ENCODE results near the gene ESPN. TPM values are rescaled to one million over a fixed set of nuclear protein-coding genes. Genes with fewer than 3 reads are reported as not detected.
"Not testable (repeated sequence)": the region's sequence is repeated elsewhere in the genome, so short reads cannot be mapped to it uniquely, and the experiment has no call there.

The ESPN gene
- total RNA-seq, 1 donor from 2014 or later: 0.68 TPM

- DNase-seq: peak; percentile 64
These were observed 60.9 kb downstream of the ESPN start for GRCh38 chr1:6485168-6486101.

- peak; percentile 95 for DNase-seq
These were observed 61.9 kb downstream of the ESPN start for GRCh38 chr1:6486433-6487011.

DNA sequence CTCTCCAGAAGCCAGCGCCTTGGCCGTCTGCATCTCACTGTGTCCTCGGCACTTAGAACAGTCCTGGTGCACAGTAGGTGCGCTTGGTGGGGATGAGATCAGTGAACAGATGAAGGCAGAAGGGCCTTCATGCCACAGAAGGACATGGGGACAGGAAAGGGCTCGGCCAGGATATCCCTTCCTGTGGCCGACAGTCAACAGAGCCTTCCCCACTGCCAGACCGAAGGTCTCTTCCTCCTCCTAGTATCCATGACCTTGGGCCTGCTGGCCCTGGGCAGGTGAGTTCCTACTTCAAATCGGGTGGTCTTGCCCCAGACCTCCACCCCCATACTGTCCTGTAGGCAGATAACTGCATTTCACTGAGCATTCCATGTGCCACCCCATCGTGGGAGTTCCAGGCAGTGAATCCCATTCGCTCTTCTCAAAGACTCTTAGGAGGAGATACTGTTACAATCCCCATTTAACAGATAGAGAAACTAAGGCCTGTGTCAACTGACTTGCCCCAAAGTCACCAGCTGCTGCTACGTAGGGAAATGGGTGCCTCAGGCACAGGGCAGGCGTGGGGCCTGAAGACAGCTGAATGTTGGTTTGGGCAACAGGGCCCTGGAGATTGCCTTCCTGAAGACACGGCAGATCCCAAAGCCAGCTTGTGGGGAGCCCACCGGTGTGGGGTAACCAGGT lies 63.4 kb downstream of the ESPN start:
- DNase-seq: no peak

GRCh38 chr1:6488602-6489382 lies 64.2 kb downstream of the ESPN start:
- no peak for DNase-seq

DNA sequence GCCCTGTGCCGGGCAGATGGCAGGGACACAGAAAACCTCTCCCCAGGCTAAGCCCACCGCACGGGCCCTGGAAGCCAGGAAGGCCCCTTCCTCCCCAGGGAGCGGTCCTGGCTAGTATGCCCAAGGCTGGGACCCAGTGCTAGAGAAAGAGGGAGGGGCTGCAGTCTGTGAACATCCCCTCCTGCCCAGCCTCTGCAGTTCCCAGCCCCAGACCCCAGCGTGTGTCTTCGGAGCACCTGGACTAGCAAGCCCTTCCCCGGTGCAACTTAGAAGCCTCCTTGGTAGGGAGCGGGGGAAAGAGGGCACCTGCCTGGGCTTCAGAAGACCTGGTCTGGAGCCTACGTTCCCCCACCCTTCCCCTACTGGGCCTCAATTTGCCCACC lies 64.8 kb downstream of the ESPN start:
- DNase-seq: no peak

GRCh38 chr1:6489799-6490180 lies 65.2 kb downstream of the ESPN start:
- peak; percentile 88 for DNase-seq

DNA sequence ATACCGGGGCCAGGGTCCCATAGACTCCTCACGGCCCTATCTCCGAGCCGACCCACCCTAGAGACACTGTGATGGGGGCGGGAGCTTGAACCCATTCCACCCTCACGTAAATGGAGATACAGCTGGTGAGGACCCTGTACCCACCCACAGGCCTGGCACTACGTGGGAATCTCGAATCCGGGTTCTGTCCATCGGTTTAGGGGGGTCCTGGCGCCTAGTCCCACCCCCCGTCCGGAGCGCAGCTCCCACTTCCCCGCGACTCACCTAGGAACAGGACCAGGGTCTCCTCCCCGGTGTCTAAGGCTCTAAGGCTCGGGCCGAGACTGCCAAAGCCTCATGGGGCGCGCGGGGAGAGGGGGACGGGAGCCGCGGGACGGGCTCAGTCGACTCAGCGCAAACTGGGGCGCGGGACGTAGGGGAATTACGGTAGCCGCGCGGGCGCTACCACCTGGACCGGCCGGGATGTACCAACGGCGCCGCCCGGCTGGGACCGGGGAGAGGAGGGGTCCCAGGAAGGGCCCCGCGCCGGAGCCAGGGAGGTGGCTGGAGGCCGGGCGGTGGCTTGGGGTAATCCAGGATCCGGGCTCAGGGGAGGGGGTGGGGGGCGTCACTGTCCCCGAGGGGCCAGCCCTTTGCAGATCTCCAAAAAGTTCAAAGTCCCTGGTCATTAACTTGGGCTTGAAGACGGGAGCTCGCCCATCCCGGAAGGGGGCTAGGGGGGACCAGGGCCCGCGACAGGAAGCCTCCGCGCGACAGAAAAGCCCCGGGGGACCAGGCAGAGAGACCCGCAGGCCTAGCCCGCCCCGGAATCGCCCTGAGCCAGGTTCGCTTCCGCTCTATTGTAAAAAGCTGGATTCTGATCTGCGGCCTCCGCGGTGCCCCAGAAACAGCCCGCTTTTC lies 65.9 kb downstream of the ESPN start:
- peak; percentile 79 for DNase-seq

DNA sequence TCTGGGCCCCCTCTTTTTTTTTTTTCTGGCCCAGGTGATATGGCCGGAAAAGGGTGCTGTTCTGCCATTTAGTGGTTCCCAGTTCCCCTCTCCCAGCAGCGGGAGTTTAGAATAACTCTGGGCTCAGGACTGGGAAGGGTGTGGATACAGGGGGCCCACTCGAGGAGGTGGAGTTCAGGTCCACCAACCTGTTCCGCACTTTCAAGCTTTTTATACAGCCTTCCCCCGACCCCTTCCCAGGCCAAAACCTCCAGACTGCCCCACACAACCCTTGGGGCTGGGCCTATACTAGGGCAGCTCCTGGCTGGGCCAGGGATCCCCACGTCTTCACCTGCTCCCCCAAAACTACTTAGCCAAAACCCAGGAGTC lies 66.5 kb downstream of the ESPN start:
- DNase-seq: no peak

DNA sequence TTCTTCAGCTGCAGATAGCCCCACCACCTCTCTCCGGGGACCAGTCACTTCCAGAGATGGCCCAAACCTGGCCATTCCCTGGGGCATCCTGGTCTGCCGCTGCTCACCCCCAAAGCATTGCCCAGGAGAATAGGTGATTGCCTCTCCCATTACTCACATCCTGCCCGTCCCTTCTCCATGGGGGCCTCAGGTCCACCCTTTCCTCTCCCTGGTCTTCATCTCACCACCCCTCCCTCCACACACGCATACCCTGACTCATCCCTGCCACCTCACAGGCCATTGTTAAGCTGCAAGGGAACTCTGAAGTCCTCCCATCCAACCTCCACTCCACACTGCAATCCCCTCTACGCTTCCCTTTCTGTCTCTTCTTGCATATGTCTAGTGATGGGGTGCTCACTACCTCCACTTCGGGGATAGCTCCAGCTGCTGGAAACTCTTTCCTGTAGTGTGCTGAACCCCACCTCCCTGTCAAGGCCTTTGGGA lies 66.9 kb downstream of the ESPN start, which contains the start of gene PLEKHG5:
PLEKHG5 (minus strand) TSS at position 188 of the 483 bp plus-strand sequence. CDS start 14,096 bp downstream, outside the sequence.
- DNase-seq: peak; percentile 88

DNA sequence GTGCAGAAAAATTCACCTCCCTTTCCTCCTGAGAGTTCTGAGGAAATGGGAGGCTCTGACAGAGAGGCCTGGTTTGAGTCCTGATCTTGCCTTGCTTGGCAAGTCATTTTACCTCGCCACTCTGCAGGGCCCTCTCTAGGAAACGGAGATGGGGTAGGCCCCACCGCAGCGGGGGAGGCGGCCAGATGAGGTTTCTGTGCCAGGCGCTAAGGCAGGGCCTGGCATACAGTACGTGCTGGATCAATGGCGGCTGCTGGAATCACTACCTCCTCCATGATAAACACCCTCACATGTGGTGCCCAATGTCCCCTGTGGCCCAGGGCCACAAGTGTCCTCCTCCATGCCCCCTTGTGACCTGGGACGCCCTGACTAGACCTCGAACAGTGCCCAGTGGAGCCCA lies 67.4 kb downstream of the ESPN start:
- no peak for DNase-seq

DNA sequence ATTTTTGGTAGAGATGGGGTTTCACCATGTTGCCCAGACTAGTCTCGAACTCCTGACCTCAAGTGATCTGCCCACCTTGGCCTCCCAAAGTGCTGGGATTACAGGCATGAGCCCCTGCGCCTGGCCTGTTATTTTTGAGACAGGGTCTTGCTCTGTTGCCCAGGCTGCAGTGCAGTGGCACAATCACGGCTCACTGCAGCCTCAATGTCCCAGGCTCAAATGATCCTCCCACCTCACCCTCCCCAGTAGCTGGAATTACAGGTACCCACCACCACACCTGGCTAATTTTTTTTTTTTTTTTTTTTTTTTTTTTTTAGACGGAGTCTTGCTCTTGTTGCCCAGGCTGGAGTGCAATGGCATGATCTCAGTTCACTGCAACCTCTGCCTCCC lies 69.3 kb downstream of the ESPN start:
- not testable (repeated sequence) for DNase-seq

GRCh38 chr1:6494627-6495026 lies 70.1 kb downstream of the ESPN start:
- no peak for DNase-seq

- DNase-seq: no peak
These were observed 70.5 kb downstream of the ESPN start for GRCh38 chr1:6495041-6495441.

GRCh38 chr1:6495540-6496364 lies 71.2 kb downstream of the ESPN start:
- DNase-seq: no peak

- no peak for DNase-seq
These were observed 71.8 kb downstream of the ESPN start for GRCh38 chr1:6496365-6496721.

- DNase-seq: no peak
These were observed 72.3 kb downstream of the ESPN start for GRCh38 chr1:6496890-6497214.

- peak; percentile 45 for DNase-seq
These were observed 72.8 kb downstream of the ESPN start for GRCh38 chr1:6497215-6497866.

- no peak for DNase-seq
These were observed 73.4 kb downstream of the ESPN start for GRCh38 chr1:6497867-6498575.

DNA sequence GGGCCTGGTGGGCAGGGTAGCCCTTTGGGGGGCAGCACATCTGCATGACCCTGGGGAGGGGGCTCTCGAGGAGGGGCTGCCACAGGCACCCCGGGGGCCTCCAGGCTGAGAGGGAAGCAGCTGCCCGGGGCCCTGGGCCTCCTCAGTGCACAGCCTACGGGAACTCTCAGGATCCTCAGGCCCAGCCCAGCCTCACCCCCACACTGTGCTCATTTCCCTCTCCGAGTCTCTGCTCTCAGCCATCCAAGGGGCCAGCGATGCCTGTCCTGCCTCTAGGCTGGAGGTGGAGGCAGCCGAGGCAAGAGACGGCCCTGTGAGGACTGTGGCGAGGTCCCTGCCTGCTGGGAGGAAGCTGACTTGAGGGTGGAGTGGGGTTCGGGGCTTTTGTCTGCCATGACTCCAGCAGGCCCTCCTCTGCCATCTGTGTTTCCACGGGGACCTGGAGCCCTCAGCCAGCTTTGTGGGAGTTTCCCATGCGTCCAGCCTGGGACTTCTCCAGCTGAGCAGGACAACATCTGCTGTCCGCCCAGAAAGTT lies 74.1 kb downstream of the ESPN start:
- DNase-seq: no peak
